Tibial nerve (tissue), 4 donors: ENCODE measurements around the gene POLR1B. TPM values are rescaled to one million over a fixed set of nuclear protein-coding genes. Genes with fewer than 3 reads are reported as not detected.
"Not testable (repeated sequence)": the region's sequence is repeated elsewhere in the genome, so short reads cannot be mapped to it uniquely, and the experiment has no call there.

Experiments
- DNase-seq, 2 donors: peaks; one replicate each; pipeline ENCODE4 v3.0.0-alpha.2; 2019; ENCODE audit warnings: low spot score in 2 of 2
- H3K27ac ChIP-seq, 4 donors: fragments of 200-600 bp; sonication (generic) in 3 of 4; one replicate each; pipeline ENCODE4 v1.5.1; 2017 to 2019; ENCODE audit warnings: mild to moderate bottlenecking in 1 of 4
- H3K27me3 ChIP-seq, 2 donors: fragments of 200-600 bp; sonication (generic) in 1 of 2; one replicate each; pipeline versions ENCODE4 v1.5.1 to v1.6.0; 2017 to 2019
- H3K36me3 ChIP-seq, 3 donors: fragments of 200-600 bp; sonication (generic); one replicate each; pipeline ENCODE4 v1.5.1; 2018 to 2019
- H3K4me1 ChIP-seq, 4 donors: fragments of 200-600 bp; sonication (generic) in 3 of 4; one replicate each; pipeline ENCODE4 v1.5.1; 2017 to 2019
- H3K4me3 ChIP-seq, 4 donors: fragments of 200-600 bp; sonication (generic) in 3 of 4; one replicate each; pipeline ENCODE4 v1.5.1; 2017 to 2019; ENCODE audit warnings: mild to moderate bottlenecking in 1 of 4, moderate library complexity in 1 of 4
- H3K9me3 ChIP-seq, 4 donors: fragments of 200-600 bp; sonication (generic) in 3 of 4; one replicate each; pipeline ENCODE4 v1.5.1; 2017 to 2019
- EP300 ChIP-seq, 2 donors: sonication (generic); formaldehyde crosslinking; IDR thresholded peaks; one replicate each; pipeline ENCODE4 v1.6.1; 2017; ENCODE audit warnings: antibody characterized with exemption in 2 of 2, mild to moderate bottlenecking in 1 of 2
- POLR2A ChIP-seq, 2 donors: fragments of 450-650 bp; IDR thresholded peaks; one replicate each; pipeline ENCODE4 v1.6.1; 2017; ENCODE audit warnings: antibody characterized with exemption in 2 of 2, mild to moderate bottlenecking in 2 of 2, moderate library complexity in 2 of 2
- WGBS, 2 donors: methylation state at CpG; one replicate each; pipeline ENCODE4 v1.1.5; 2018; 5-methylcytosine and 5-hydroxymethylcytosine counted together
- total RNA-seq, 4 donors: library from RNA; depleted of rRNA; stranded (reverse); fragments of >200 nt; gene quantifications; one replicate each; pipeline ENCODE4 v1.1.0, GENCODE V29; 2016
- TF ChIP-seq, protein P1 (sequence below), 5 experiments: fragments of 200-600 bp in 3 of 5; fragments of 450-650 bp in 2 of 5; sonication (generic) in 3 of 5; IDR thresholded peaks; one replicate each; pipeline ENCODE4 v1.5.1; 2016 to 2019; ENCODE audit warnings: antibody characterized with exemption in 5 of 5, mild to moderate bottlenecking in 3 of 5, moderate library complexity in 2 of 5

Gene POLR1B
- total RNA-seq, 4 donors from 2014 or later, result 10.3 to 14.9 (median 12.1) TPM

DNA sequence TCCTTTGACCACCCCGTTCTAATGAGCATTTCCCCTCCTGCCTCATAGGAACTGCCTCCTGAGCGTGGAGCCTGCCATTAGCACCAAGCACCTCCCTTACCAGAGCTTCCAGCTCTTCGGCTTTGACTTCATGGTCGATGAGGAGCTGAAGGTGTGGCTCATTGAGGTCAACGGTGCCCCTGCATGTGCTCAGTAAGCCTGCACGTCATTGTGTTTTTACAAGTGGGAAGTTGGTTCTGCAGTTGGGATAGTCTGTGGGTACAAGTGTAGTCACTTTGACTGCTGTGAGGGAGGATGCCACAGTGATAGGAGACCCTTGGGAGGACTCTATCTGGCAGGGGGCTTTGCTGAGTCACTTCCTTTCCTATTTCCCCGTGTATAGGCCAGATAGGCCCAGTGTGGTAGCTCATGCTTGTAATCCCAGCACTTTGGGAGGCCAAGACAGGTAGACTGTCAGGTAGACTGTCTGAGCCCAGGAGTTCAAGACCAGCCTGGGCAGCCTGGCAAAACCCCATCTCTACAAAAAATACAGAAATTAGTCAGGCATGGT is 22.0 kb upstream of the POLR1B start:
- Histone ChIP-seq H3K4me3 (no peak overlapping the region), H3K9me3 (peaks cover 0 to 5% (median 0%) of the 10 kb centered on the region in 4 donors), H3K36me3 (peaks cover 0 to 85% (median 2%) of the 10 kb centered on the region in 3 donors), H3K27me3 (no peaks in the 10 kb centered on the region), H3K27ac (no peak overlapping the region), H3K4me1 (no peaks in the 10 kb centered on the region)
- WGBS, 2 donors, result 90 to 93% methylated on average over 7 of the region's 7 CpGs
- TF ChIP-seq, protein P1, sequence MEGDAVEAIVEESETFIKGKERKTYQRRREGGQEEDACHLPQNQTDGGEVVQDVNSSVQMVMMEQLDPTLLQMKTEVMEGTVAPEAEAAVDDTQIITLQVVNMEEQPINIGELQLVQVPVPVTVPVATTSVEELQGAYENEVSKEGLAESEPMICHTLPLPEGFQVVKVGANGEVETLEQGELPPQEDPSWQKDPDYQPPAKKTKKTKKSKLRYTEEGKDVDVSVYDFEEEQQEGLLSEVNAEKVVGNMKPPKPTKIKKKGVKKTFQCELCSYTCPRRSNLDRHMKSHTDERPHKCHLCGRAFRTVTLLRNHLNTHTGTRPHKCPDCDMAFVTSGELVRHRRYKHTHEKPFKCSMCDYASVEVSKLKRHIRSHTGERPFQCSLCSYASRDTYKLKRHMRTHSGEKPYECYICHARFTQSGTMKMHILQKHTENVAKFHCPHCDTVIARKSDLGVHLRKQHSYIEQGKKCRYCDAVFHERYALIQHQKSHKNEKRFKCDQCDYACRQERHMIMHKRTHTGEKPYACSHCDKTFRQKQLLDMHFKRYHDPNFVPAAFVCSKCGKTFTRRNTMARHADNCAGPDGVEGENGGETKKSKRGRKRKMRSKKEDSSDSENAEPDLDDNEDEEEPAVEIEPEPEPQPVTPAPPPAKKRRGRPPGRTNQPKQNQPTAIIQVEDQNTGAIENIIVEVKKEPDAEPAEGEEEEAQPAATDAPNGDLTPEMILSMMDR (IDR thresholded peaks at IDR 0.05), result no peak
- TF ChIP-seq POLR2A (IDR thresholded peaks at IDR 0.05) (no peak), EP300 (IDR thresholded peaks at IDR 0.05) (no peak)
- DNase-seq, result no peak

DNA sequence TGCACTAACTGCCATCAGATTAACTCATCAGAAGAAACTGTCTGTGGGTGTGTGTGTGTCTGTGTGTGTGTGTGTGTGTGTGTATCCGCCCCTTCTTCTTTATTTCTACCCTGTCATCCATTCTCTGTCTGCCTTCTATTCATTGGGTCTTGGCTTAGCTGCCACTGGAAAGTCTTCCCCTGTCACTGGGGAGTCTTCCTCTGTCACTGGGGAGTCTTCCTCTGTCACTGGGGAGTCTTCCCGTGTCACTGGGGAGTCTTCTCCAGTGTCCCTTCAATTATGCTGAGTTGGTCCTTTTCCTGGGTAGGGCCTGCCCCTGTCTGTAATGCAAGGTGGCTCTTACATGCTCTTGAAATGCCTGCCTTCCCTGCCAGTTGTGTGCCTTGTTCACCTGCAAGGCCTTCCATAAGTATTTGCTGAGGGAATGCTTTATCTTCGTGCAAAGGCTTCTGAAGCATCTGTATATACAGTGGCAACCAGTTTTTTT is 18.9 kb upstream of the POLR1B start:
- WGBS, 2 donors, result 94% methylated on average over 3 of the region's 3 CpGs
- Histone ChIP-seq H3K4me3 (no peak overlapping the region), H3K4me1 (no peaks in the 10 kb centered on the region), H3K9me3 (no peaks in the 10 kb centered on the region), H3K27ac (no peak overlapping the region), H3K36me3 (peaks cover 0 to 70% (median 2%) of the 10 kb centered on the region in 3 donors), H3K27me3 (no peaks in the 10 kb centered on the region)
- TF ChIP-seq EP300 (IDR thresholded peaks at IDR 0.05) (no peak), POLR2A (IDR thresholded peaks at IDR 0.05) (no peak)
- TF ChIP-seq, protein P1 (IDR thresholded peaks at IDR 0.05), result no peak
- no peak for DNase-seq

DNA sequence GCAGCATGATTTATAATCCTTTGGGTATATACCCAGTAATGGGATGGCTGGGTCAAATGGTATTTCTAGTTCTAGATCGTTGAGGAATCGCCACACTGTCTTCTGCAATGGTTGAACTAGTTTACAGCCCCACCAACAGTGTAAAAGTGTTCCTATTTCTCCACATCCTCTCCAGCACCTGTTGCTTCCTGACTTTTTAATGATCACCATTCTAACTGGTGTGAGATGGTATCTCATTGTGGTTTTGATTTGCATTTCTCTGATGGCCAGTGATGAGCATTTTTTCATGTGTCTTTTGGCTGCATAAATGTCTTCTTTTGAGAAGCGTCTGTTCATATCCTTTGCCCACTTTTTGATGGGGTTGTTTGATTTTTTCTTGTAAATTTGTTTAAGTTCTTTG is 18.0 kb upstream of the POLR1B start:
- peaks cover 0 to 70% (median 2%) of the 10 kb centered on the region in 3 donors for H3K36me3 ChIP-seq
- H3K4me1 ChIP-seq, DNase-seq, H3K27ac ChIP-seq, H3K4me3 ChIP-seq, H3K9me3 ChIP-seq, H3K27me3 ChIP-seq: not testable (repeated sequence)
- 94 to 99% methylated on average over 3 of the region's 3 CpGs for WGBS, 2 donors

- DNase-seq, result no peak
- Histone ChIP-seq H3K4me1 (no peaks in the 10 kb centered on the region), H3K4me3 (no peak overlapping the region), H3K9me3 (no peaks in the 10 kb centered on the region), H3K27ac (no peak overlapping the region), H3K36me3 (peaks cover 0 to 68% (median 0%) of the 10 kb centered on the region in 3 donors), H3K27me3 (no peaks in the 10 kb centered on the region)
- WGBS, 2 donors, result 61 to 62% methylated on average over 5 of the region's 5 CpGs
- TF ChIP-seq EP300 (IDR thresholded peaks at IDR 0.05), result no peak
- TF ChIP-seq POLR2A (IDR thresholded peaks at IDR 0.05), result no peak
- TF ChIP-seq, protein P1 (IDR thresholded peaks at IDR 0.05), result no peak
Observed at GRCh38 chr2:112528541-112528940, 13.7 kb upstream of the POLR1B start.

- Histone ChIP-seq H3K36me3 (peaks cover 0 to 62% (median 0%) of the 10 kb centered on the region in 3 donors), H3K4me3 (no peak overlapping the region)
- WGBS, 2 donors, result 44 to 58% methylated on average over 4 of the region's 4 CpGs
Observed at GRCh38 chr2:112529757-112530156, 12.5 kb upstream of the POLR1B start.

More at GRCh38 chr2:112529757-112530156, 12.5 kb upstream of the POLR1B start:
- no peak overlapping the region for H3K27ac ChIP-seq
- H3K27me3 ChIP-seq, result no peaks in the 10 kb centered on the region
- DNase-seq, result no peak
- TF ChIP-seq EP300 (IDR thresholded peaks at IDR 0.05), result no peak
- TF ChIP-seq, protein P1 (IDR thresholded peaks at IDR 0.05), result no peak
- no peak for TF ChIP-seq POLR2A (IDR thresholded peaks at IDR 0.05)
- H3K9me3 ChIP-seq, result no peaks in the 10 kb centered on the region
- no peaks in the 10 kb centered on the region for H3K4me1 ChIP-seq
